CD4-positive, alpha-beta T cell treated with Interleukin-21 for 1 hour (primary cell): ENCODE results near the gene NCOA4.
"Not testable (repeated sequence)": the region's sequence is repeated elsewhere in the genome, so short reads cannot be mapped to it uniquely, and the experiment has no call there.

Source experiments
- DNase-seq: peaks from one replicate; pipeline ENCODE4 v3.0.0-alpha.2; 2020

Gene NCOA4

DNA sequence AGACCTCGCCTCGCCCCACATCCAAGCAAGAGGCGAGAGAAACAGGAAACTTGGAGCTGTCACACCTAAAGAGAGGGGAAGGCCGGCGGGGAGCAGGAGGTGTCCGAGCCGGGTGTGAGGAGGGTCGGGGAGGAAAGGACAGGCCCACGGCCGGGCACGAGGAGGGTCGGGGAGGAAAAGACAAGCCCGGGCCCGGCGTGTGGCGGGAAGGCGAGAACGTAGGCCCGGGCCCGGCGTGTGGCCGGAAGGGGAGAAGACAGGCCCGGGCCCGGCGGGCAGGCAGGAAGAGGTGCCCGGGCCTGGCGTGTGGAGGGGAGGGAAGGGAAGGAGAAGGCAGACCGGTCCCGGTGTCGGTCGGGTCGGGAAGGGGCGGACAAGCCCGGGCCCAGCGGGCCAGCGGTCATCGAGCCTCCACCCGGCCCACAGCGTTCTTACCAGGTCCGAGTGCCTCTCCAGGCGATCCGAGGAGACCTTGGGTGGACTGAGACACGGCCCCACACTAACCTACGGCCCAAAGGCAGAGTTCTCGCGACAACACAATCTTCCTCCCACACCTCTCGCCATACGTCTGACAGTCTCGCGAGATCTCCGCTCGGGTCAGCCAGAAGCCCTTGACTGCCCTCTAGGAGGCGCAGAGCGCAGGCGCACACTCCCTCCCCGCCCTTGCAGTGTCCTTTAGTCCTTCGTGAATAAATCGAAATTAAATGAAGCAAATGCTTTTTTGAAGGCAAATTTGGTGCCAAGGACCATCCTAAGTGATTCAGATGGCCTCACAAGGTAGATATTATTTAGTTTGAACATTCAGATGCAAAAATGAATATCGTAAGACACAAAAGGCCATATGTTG, at the start of gene NCOA4:
Gene NCOA4 (minus strand): TSS at position 533 of the 847 bp plus-strand sequence. CDS start 13,943 bp downstream, outside the sequence.
- DNase-seq = peak; percentile 97

DNA sequence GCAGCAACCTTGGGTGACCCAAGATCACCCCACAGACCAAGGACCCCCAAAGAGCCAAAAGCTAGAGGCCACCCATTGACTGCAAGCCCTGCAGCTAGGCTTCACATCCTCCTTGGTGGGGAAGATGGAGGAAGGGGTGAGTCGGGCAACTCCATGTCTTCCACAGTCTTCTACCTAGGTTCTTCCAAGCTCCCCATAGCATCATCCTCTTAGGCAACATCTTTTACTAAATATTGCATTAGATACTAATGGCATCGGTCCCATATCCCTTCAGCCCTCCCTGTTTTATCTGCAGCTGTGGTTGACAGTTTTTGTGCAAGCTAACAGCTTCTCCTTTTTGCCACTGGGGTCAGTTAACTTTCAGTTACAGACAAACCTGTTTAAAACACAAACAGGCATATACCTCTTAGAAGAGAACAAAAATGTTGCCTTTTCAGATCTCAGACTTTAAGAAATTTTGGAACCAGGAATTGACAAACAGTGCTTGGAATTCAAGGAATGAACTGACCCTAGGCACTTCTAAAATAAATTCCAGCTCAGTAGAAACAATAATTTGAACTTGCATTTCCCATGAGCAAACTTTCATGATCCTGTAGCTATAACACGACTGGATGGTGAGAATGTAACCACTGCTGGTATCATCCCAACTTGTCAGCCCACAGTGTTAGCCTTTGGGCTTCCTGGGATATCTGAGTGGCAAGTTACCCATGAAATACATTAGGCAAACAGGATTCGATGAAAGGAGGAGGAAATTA, 49.6 kb upstream of the NCOA4 start:
- no peak for DNase-seq

DNA sequence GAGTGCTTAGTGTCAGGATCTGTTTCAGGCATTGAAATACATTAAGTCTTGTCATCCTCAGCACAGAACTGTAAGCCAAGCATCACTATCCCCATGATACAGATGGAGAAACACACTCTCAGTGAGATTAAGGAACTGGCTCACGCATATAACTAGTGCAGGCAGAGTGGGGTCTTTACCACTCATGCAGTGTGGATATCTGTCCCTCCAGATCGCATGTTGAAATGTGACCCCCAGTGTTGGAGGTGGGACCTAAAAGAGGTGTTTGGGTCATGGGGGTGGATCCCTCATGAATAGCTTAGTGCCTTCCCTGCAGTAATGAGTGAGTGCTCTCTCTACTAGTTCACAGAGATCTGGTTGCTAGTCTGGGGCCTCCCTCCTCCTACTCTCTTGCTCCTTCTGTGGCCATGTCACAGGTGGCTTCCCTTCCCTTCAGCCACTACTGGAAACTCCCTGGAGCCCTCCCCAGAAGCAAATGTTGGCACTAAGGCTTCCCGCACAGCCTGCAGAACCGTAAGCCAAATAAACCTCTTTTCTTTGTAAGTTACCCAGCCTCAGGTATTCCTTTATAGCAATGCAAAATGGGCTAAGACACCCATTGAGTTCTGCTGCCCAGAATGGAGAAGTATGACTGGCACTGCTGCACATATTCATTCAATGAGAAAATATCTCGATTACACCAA, 47.4 kb upstream of the NCOA4 start:
- DNase-seq = no peak

GRCh38 chr10:46077141-46077554, 46.7 kb upstream of the NCOA4 start:
- no peak for DNase-seq

DNA sequence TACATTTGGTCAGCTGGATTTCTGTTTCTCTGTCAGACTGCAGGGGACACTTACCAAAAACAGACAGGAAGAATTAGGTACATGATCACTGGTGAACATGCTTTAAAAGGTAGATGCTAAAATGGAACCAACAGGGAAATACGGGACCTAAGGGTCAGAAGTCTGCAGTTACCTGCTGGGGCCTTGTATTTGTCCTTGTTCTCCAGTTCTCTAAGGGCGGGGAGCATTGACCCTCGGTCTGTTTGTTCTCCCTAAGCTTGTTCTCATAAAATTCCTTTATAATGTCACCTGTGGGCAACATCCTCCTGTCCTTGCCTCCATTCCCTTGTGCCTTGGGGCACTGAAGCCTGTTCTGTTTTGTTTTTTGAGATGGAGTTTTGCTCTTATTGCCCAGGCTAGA, 45.4 kb upstream of the NCOA4 start:
- no peak for DNase-seq

DNA sequence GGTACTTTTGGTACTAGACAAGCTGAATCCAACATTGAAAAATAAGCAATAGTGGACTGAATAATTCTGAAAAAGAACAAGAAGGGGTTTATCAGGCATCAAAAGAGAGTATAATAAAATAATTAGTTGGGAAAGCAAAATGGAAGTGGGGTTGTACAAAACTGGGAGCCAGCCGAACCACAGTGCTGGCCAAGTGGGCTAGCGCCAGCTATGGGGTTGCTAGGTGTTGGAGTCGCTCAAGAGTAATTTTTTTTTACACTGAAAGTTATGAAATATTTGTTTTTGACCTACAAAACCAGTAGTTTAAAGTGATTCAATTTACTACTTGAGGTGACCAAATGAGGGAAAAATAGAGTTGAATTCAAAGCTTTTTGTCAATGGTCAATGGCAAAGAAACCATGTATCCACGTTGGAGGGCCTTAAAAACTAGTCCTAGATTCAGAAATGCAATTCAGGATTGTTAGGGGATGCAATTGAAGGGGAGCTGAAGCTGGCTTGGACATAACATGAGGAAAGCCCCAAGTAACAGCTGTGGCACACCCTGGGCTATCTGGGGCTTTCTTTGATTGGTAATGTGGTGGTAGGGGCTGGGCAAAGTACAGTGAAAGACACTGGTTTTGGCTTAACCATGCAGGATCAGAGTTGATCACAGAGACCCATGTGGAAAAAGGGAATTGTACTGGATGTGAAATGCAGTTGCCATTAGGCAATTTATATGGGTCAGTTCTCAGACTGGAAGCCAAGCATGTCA, 43.9 kb upstream of the NCOA4 start:
- no peak for DNase-seq

- DNase-seq = no peak
Observed at GRCh38 chr10:46073564-46073963, 43.1 kb upstream of the NCOA4 start.

DNA sequence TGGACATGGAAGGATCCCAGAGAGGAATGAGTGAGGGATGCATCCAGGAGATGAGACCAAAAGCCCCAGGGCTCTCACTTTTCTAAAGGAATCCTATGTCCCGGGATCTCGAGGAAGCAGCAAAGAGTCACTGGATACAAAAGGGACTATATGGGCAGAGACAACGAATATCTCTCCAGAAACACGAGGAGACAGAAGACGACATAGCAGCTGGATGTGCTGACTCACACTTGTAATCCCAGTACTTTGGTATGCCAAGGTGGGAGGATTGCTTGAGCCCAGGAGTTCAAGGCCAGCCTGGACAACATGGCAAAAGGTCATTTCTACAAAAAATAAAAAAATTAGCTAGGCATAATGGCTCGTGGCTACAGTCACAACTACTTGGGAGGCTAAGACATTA, 40.3 kb upstream of the NCOA4 start:
- no peak for DNase-seq

DNA sequence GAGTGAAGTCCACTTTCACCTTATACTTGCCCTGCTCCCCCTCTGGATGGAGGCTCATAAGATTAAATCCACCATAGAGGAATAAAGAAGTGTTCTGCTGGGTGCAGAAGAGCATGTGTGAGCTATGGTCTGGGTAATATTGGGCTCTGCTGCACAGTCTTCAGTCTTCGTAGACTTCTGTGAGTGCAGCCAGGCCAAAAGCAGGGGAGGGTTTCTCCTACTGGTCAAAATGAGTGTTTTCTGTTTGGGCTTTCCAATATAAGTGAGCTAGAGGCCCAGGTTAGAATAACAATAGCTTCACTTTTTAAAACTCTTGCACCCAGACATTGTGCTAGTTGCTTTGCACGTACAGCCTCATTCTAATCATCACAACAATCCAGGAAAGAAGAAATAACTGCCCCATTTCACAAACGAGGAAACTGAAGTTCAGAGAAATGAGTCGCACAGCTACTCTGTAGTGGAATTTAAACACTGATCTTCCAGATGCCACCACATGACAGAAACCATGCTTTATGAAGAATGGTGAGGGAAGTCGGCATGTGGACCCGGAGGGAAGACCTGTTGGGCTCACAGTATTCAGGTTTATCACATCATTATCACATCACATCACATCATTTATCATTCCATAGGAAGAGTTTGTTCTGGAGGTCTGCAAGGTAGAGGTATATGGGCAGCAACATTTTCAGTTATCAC, 39.5 kb upstream of the NCOA4 start:
- DNase-seq = no peak

- DNase-seq = no peak
Observed at GRCh38 chr10:46068905-46069304, 38.5 kb upstream of the NCOA4 start.

DNA sequence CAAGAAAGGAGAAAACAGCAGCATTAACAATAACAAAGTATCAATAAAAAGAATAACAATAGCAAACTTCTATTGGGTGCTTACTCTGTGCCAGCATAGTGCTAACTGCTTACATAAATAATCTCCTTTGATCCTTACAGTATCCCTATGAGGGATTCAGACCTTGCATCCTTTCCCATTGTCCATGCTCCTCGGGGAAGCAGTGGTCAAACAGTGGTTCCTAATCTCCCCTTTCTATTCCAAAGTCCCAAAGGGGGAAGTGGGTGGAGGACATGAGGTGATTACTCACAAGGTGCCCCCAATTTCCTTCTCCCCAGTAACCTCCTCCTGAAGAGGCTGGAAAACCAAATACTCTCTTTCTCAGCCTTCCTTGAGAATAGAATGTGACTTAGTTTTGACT, 37.7 kb upstream of the NCOA4 start:
- no peak for DNase-seq

DNA sequence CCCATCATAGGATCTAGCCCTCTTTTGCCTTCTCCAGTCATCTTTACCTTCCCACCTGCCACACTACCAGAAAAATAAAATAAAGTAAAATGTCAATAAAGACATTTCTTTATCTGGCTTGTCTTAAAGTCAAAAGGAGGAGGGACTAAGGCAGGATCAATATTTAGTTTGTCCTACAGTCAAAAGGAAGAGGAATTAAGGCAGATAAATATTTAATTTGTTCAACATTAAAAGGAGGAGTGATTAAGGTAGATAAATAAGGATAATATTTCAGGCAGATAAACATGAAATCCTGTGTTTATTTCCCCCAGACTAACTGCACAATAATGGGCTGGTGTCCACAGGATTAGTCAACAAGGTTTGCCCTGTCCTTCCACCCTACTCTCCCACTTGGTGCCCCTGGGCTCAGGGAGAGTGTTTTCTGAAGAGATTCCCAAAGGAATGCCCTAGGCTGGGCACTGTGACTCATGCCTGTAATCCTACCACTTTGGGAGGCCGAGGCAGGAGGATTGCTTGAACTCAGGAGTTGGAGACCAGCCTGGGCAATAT, 33.9 kb upstream of the NCOA4 start:
- no peak for DNase-seq

GRCh38 chr10:46062723-46063428, 32.5 kb upstream of the NCOA4 start:
- no peak for DNase-seq

DNA sequence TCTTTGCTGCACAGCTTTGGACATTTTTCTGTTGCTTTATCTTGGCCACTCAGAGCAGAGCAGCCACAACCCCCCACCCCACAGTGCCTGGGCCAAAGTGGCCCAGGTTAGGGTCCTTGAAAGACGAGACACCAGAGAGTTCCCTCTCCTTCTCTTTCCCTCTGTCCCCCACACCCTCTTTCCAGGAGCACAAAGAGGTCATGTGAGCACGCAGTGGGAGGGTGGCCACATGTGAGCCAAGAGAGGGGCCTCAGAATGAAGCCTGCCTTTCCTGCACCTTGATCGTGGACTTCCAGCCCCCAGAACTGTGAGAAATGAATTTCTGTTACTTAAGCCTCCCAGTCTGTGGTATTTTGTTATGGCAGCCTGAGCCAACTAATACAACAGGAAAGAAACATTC, 30.3 kb upstream of the NCOA4 start:
- DNase-seq = no peak

GRCh38 chr10:46057927-46058326, 27.5 kb upstream of the NCOA4 start:
- not testable (repeated sequence) for DNase-seq

DNA sequence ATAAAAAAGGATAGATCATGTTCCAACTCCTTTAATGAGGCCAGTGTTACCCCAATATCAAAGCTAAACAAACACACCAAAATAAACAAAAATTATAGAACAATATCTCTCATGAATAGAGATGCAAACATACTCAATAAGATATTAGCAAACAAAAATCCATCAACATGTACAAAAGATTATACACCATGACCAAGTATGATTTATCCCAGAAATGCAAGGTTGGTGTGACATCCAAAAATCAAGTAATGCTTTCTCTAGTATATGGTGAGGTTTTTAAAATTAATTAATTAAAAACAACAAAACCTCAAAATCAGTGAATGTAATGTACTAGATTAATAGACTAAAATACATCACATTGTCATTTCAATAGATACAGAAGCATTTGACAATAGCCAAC, 26.6 kb upstream of the NCOA4 start:
- no peak for DNase-seq

GRCh38 chr10:46055771-46056170, 25.3 kb upstream of the NCOA4 start:
- no peak for DNase-seq

- DNase-seq = no peak
Observed at GRCh38 chr10:46053534-46054434, 23.4 kb upstream of the NCOA4 start.

GRCh38 chr10:46052791-46053375, 22.5 kb upstream of the NCOA4 start:
- DNase-seq = no peak
